Activated T-cell treated with anti-CD3 and anti-CD28 coated beads, Interleukin-2, amount 50 U/mL, for 24 hours (primary cell): ENCODE results near the gene IFNE.

Experiments
- DNase-seq: peaks from one replicate; pipeline ENCODE4 v3.0.0-alpha.2; 2020
- H3K27ac Mint-ChIP-seq: 2 replicates; pipeline ENCODE4 v1.8.0; 2020; ENCODE audit warnings: mild to moderate bottlenecking, mixed read lengths
- H3K27me3 Mint-ChIP-seq: 2 replicates; pipeline ENCODE4 v1.8.0; 2020; ENCODE audit warnings: mixed read lengths
- H3K36me3 Mint-ChIP-seq: 2 replicates; pipeline ENCODE4 v1.8.0; 2020; ENCODE audit warnings: low read depth, mixed read lengths
- H3K4me1 Mint-ChIP-seq: 2 replicates; pipeline ENCODE4 v1.8.0; 2020; ENCODE audit warnings: low read depth, mixed read lengths
- H3K4me3 Mint-ChIP-seq: 2 replicates; pipeline ENCODE4 v1.8.0; 2020; ENCODE audit warnings: mild to moderate bottlenecking, moderate library complexity, mixed read lengths
- H3K9me3 Mint-ChIP-seq: 2 replicates; pipeline ENCODE4 v1.8.0; 2020; ENCODE audit warnings: mixed read lengths

The IFNE gene

GRCh38 chr9:21482213-21482612 is at the start of gene IFNE:
Gene IFNE, minus strand, starts transcription at chr9:21482313. Its CDS starts 619 bp downstream, at chr9:21481694.
- H3K36me3 Mint-ChIP-seq, result no peaks in the 10 kb centered on the region
- no peaks in the 10 kb centered on the region for H3K27me3 Mint-ChIP-seq
- peaks cover 10% of the 10 kb centered on the region for H3K9me3 Mint-ChIP-seq
- H3K4me3 Mint-ChIP-seq, result no peak within 1 kb of the TSS
- DNase-seq, result no peak
- no peak within 1 kb of the TSS for H3K27ac Mint-ChIP-seq
- H3K4me1 Mint-ChIP-seq, result peaks cover 9% of the 10 kb centered on the region

- H3K4me1 Mint-ChIP-seq, result no peaks in the 10 kb centered on the region
- no peaks in the 10 kb centered on the region for H3K27me3 Mint-ChIP-seq
- peaks cover 25% of the 10 kb centered on the region for H3K36me3 Mint-ChIP-seq
- H3K4me3 Mint-ChIP-seq, result no peak overlapping the region
- DNase-seq, result no peak
- H3K9me3 Mint-ChIP-seq, result no peaks in the 10 kb centered on the region
- no peak overlapping the region for H3K27ac Mint-ChIP-seq
Measured at GRCh38 chr9:21528123-21528808, 46.2 kb upstream of the IFNE start.

- H3K36me3 Mint-ChIP-seq, result peaks cover 23% of the 10 kb centered on the region
- H3K4me1 Mint-ChIP-seq, result no peaks in the 10 kb centered on the region
- peaks cover 2% of the 10 kb centered on the region for H3K9me3 Mint-ChIP-seq
- no peaks in the 10 kb centered on the region for H3K27me3 Mint-ChIP-seq
- no peak overlapping the region for H3K27ac Mint-ChIP-seq
- no peak overlapping the region for H3K4me3 Mint-ChIP-seq
- DNase-seq, result no peak
Measured at GRCh38 chr9:21527579-21527978, 45.5 kb upstream of the IFNE start.

GRCh38 chr9:21525174-21525573 is 43.1 kb upstream of the IFNE start:
- Mint-ChIP-seq H3K9me3 (peaks cover 4% of the 10 kb centered on the region), H3K4me1 (no peaks in the 10 kb centered on the region), H3K27me3 (no peaks in the 10 kb centered on the region), H3K36me3 (peaks cover 16% of the 10 kb centered on the region), H3K27ac (no peak overlapping the region), H3K4me3 (no peak overlapping the region)
- DNase-seq, result no peak

- Mint-ChIP-seq H3K36me3 (peaks cover 13% of the 10 kb centered on the region), H3K27me3 (no peaks in the 10 kb centered on the region), H3K4me1 (no peaks in the 10 kb centered on the region), H3K9me3 (peaks cover 4% of the 10 kb centered on the region), H3K27ac (no peak overlapping the region), H3K4me3 (no peak overlapping the region)
- no peak for DNase-seq
Measured at GRCh38 chr9:21524099-21524830, 42.2 kb upstream of the IFNE start.

- no peak for DNase-seq
- peaks cover 6% of the 10 kb centered on the region for H3K36me3 Mint-ChIP-seq
- H3K9me3 Mint-ChIP-seq, result peaks cover 4% of the 10 kb centered on the region
- H3K27ac Mint-ChIP-seq, result no peak overlapping the region
- H3K27me3 Mint-ChIP-seq, result no peaks in the 10 kb centered on the region
- no peaks in the 10 kb centered on the region for H3K4me1 Mint-ChIP-seq
- H3K4me3 Mint-ChIP-seq, result no peak overlapping the region
Measured at GRCh38 chr9:21523021-21524014, 41.2 kb upstream of the IFNE start.

- DNase-seq, result no peak
- Mint-ChIP-seq H3K36me3 (no peaks in the 10 kb centered on the region), H3K27ac (no peak overlapping the region), H3K27me3 (no peaks in the 10 kb centered on the region), H3K4me1 (no peaks in the 10 kb centered on the region), H3K4me3 (no peak overlapping the region), H3K9me3 (peaks cover 4% of the 10 kb centered on the region)
Measured at GRCh38 chr9:21522348-21522747, 40.2 kb upstream of the IFNE start.

- Mint-ChIP-seq H3K27ac (no peak overlapping the region), H3K4me3 (no peak overlapping the region), H3K36me3 (no peaks in the 10 kb centered on the region), H3K27me3 (no peaks in the 10 kb centered on the region), H3K9me3 (peaks cover 4% of the 10 kb centered on the region), H3K4me1 (no peaks in the 10 kb centered on the region)
- no peak for DNase-seq
Measured at GRCh38 chr9:21521448-21521847, 39.3 kb upstream of the IFNE start.

GRCh38 chr9:21520501-21521228 is 38.6 kb upstream of the IFNE start:
- Mint-ChIP-seq H3K9me3 (peaks cover 4% of the 10 kb centered on the region), H3K27ac (no peak overlapping the region), H3K27me3 (no peaks in the 10 kb centered on the region), H3K4me3 (no peak overlapping the region), H3K36me3 (no peaks in the 10 kb centered on the region), H3K4me1 (no peaks in the 10 kb centered on the region)
- no peak for DNase-seq

GRCh38 chr9:21519855-21520434 is 37.8 kb upstream of the IFNE start:
- Mint-ChIP-seq H3K9me3 (peaks cover 4% of the 10 kb centered on the region), H3K27me3 (no peaks in the 10 kb centered on the region), H3K4me3 (no peak overlapping the region), H3K36me3 (no peaks in the 10 kb centered on the region), H3K4me1 (no peaks in the 10 kb centered on the region), H3K27ac (no peak overlapping the region)
- no peak for DNase-seq

- H3K36me3 Mint-ChIP-seq, result no peaks in the 10 kb centered on the region
- no peak overlapping the region for H3K4me3 Mint-ChIP-seq
- no peaks in the 10 kb centered on the region for H3K4me1 Mint-ChIP-seq
- no peaks in the 10 kb centered on the region for H3K27me3 Mint-ChIP-seq
- no peak overlapping the region for H3K27ac Mint-ChIP-seq
- no peaks in the 10 kb centered on the region for H3K9me3 Mint-ChIP-seq
- no peak for DNase-seq
Measured at GRCh38 chr9:21516796-21517195, 34.7 kb upstream of the IFNE start.

- DNase-seq, result no peak
- no peaks in the 10 kb centered on the region for H3K36me3 Mint-ChIP-seq
- H3K4me3 Mint-ChIP-seq, result no peak overlapping the region
- H3K27ac Mint-ChIP-seq, result no peak overlapping the region
- H3K9me3 Mint-ChIP-seq, result no peaks in the 10 kb centered on the region
- no peaks in the 10 kb centered on the region for H3K27me3 Mint-ChIP-seq
- no peaks in the 10 kb centered on the region for H3K4me1 Mint-ChIP-seq
Measured at GRCh38 chr9:21513431-21513830, 31.3 kb upstream of the IFNE start.

GRCh38 chr9:21510806-21511205 is 28.7 kb upstream of the IFNE start:
- no peaks in the 10 kb centered on the region for H3K9me3 Mint-ChIP-seq
- DNase-seq, result no peak
- peaks cover 9% of the 10 kb centered on the region for H3K4me1 Mint-ChIP-seq
- H3K27ac Mint-ChIP-seq, result no peak overlapping the region
- H3K4me3 Mint-ChIP-seq, result no peak overlapping the region
- H3K27me3 Mint-ChIP-seq, result no peaks in the 10 kb centered on the region
- no peaks in the 10 kb centered on the region for H3K36me3 Mint-ChIP-seq

- Mint-ChIP-seq H3K27ac (no peak overlapping the region), H3K36me3 (no peaks in the 10 kb centered on the region), H3K9me3 (no peaks in the 10 kb centered on the region), H3K4me3 (no peak overlapping the region), H3K27me3 (no peaks in the 10 kb centered on the region), H3K4me1 (peaks cover 9% of the 10 kb centered on the region)
- no peak for DNase-seq
Measured at GRCh38 chr9:21507483-21507790, 25.3 kb upstream of the IFNE start.
